ENCODE results near the gene RPL13A.
A peak's percentile ranks its signal among the peaks of the same experiment; 100 is the strongest.

Gene RPL13A

DNA sequence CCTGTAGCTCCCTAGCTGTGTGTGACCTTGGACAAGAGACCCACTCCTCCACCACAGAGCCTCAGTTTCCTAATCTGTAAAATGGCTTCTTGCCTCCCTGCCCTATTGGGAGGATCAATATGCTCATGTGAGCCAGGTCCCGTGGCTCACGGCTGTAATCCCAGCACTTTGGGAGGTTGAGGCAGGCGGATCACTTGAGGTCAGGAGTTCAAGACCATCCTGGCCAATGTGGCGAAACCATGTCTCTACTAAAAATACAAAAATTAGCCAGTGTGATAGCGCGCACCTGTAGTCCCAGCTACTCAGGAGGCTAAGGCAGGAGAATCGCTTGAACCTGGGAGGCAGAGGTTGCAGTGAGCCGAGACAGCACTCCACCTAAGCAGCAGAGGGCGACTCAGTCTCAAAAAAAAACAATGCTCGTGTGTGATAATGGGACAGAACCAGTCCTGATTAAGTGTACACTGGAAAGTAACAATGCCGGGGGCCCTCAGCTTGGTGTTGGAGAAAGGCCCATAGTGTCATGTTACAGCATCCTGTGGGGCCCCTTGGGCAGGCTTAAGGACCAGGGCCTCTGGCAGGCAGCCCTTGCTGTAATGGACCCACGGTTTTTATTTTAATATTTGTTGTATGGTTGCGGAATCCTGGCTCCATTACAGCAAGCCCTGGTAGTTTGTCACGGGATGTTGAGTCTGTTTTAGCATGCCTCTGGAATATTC is 15.6 kb downstream of the RPL13A start:
- H3K9ac ChIP-seq (ENCODE audit: low read length): peak overlapping the region; percentile 79
- H3K36me3 ChIP-seq (ENCODE audit: control insufficient read depth in 1 of 2, insufficient read depth in 2 of 2, low read depth in 1 of 2, low read length in 2 of 2): peaks cover 23 to 25% of the 10 kb centered on the region in 2 experiments
- H2BK5ac ChIP-seq (ENCODE audit: low read depth, low read length, poor library complexity, severe bottlenecking): no peak overlapping the region
- peak overlapping the region in 1 of 2 experiments; percentile 44 for H3K4me3 ChIP-seq (ENCODE audit: insufficient read depth in 1 of 2, low read depth in 1 of 2, low read length in 2 of 2)
- H3K79me1 ChIP-seq (replicated peaks; ENCODE audit: low read length, poor library complexity, severe bottlenecking): peaks cover 7% of the 10 kb centered on the region
- H3K18ac ChIP-seq (ENCODE audit: low read depth in 1 of 2, low read length in 2 of 2): no peak overlapping the region
- no peak overlapping the region for H2BK120ac ChIP-seq (ENCODE audit: low read depth, low read length)
- H3K4ac ChIP-seq (ENCODE audit: low read depth in 1 of 2, low read length in 2 of 2): peak overlapping the region in 1 of 2 experiments; percentile 6
- no peak overlapping the region for H3K27ac ChIP-seq (ENCODE audit: low read length, poor library complexity, severe bottlenecking)
- no peaks in the 10 kb centered on the region for H3K9me3 ChIP-seq (ENCODE audit: control insufficient read depth, low read length)
- no peaks in the 10 kb centered on the region for H3K27me3 ChIP-seq (ENCODE audit: control insufficient read depth in 1 of 2, insufficient read depth in 1 of 2, low read length in 2 of 2)
- 58% methylated on average over 14 of the region's 14 CpGs for WGBS
- H3K4me2 ChIP-seq (ENCODE audit: low read length, poor library complexity, severe bottlenecking): no peak overlapping the region
- no peak overlapping the region for H2AK5ac ChIP-seq (ENCODE audit: low read length, severe bottlenecking)
- peaks cover 20% of the 10 kb centered on the region for H3K4me1 ChIP-seq (ENCODE audit: control insufficient read depth, insufficient read depth, low read depth, low read length)
- H4K8ac ChIP-seq (ENCODE audit: low read length): peak overlapping the region; percentile 66
- peak; percentile 79 for DNase-seq
- no peak overlapping the region for H3K14ac ChIP-seq (ENCODE audit: low read length in 2 of 2)
- H4K91ac ChIP-seq (ENCODE audit: low read length): no peak overlapping the region
- peak overlapping the region; percentile 49 for H2BK15ac ChIP-seq (ENCODE audit: low read depth, poor library complexity, severe bottlenecking)
- no peak overlapping the region for H3K23ac ChIP-seq (ENCODE audit: low read length in 2 of 2)
- H2BK12ac ChIP-seq (ENCODE audit: low read length in 2 of 2): no peak overlapping the region
- H2AFZ ChIP-seq (ENCODE audit: low read depth, low read length): no peak overlapping the region

- peak overlapping the region; percentile 27 for H2BK120ac ChIP-seq (ENCODE audit: low read depth, low read length)
- H2BK12ac ChIP-seq (ENCODE audit: low read length in 2 of 2): no peak overlapping the region
- H4K91ac ChIP-seq (ENCODE audit: low read length): no peak overlapping the region
- peak overlapping the region in 1 of 2 experiments; percentile 44 for H3K4me3 ChIP-seq (ENCODE audit: insufficient read depth in 1 of 2, low read depth in 1 of 2, low read length in 2 of 2)
- H2AFZ ChIP-seq (ENCODE audit: low read depth, low read length): no peak overlapping the region
- no peak overlapping the region for H3K27ac ChIP-seq (ENCODE audit: low read length, poor library complexity, severe bottlenecking)
- H2BK15ac ChIP-seq (ENCODE audit: low read depth, poor library complexity, severe bottlenecking): no peak overlapping the region
- H3K4ac ChIP-seq (ENCODE audit: low read depth in 1 of 2, low read length in 2 of 2): no peak overlapping the region
- H3K9me3 ChIP-seq (ENCODE audit: control insufficient read depth, low read length): no peaks in the 10 kb centered on the region
- H3K9ac ChIP-seq (ENCODE audit: low read length): peak overlapping the region; percentile 79
- no peak overlapping the region for H3K14ac ChIP-seq (ENCODE audit: low read length in 2 of 2)
- no peak overlapping the region for H3K23ac ChIP-seq (ENCODE audit: low read length in 2 of 2)
- H3K4me1 ChIP-seq (ENCODE audit: control insufficient read depth, insufficient read depth, low read depth, low read length): peaks cover 18% of the 10 kb centered on the region
- no peak overlapping the region for H4K8ac ChIP-seq (ENCODE audit: low read length)
- H2BK5ac ChIP-seq (ENCODE audit: low read depth, low read length, poor library complexity, severe bottlenecking): no peak overlapping the region
- no peak overlapping the region for H2AK5ac ChIP-seq (ENCODE audit: low read length, severe bottlenecking)
- 81% methylated on average over 9 of the region's 9 CpGs for WGBS
- DNase-seq: no peak
- H3K27me3 ChIP-seq (ENCODE audit: control insufficient read depth in 1 of 2, insufficient read depth in 1 of 2, low read length in 2 of 2): no peaks in the 10 kb centered on the region
- H3K4me2 ChIP-seq (ENCODE audit: low read length, poor library complexity, severe bottlenecking): no peak overlapping the region
- no peak overlapping the region for H3K18ac ChIP-seq (ENCODE audit: low read depth in 1 of 2, low read length in 2 of 2)
- H3K79me1 ChIP-seq (replicated peaks; ENCODE audit: low read length, poor library complexity, severe bottlenecking): peaks cover 7% of the 10 kb centered on the region
- peaks cover 18 to 21% of the 10 kb centered on the region in 2 experiments for H3K36me3 ChIP-seq (ENCODE audit: control insufficient read depth in 1 of 2, insufficient read depth in 2 of 2, low read depth in 1 of 2, low read length in 2 of 2)
These were observed 16.2 kb downstream of the RPL13A start for GRCh38 chr19:49503582-49503962.

DNA sequence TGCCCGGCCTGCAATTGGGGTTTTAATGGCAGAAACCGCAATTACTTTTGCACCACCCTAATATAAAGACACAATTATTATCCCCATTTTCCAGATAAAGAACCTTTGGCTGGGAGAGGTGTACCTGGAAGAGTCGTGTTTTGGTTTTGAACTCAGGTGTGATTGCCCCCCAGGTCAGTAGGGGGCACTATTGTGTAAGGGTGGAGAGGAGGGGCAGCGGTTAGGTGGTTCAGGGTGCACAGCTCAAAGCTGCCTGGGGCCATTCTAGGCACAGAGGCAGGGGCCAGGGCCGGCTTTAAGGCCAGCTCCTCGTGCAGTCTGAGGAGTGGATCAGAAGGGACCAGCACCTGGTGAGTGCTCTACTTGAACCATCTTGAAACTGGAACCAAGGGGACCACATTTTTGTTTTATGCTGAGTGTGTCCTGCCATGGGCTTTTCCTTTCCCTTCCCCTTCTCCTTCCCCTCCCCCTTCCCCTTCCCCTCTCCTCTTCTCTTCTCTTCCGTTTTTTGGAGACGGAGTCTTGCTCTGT is 19.2 kb downstream of the RPL13A start:
- H3K79me1 ChIP-seq (replicated peaks; ENCODE audit: low read length, poor library complexity, severe bottlenecking): no peaks in the 10 kb centered on the region
- peak; percentile 51 for DNase-seq
- no peaks in the 10 kb centered on the region for H3K27me3 ChIP-seq (ENCODE audit: control insufficient read depth in 1 of 2, insufficient read depth in 1 of 2, low read length in 2 of 2)
- H3K14ac ChIP-seq (ENCODE audit: low read length in 2 of 2): no peak overlapping the region
- H4K91ac ChIP-seq (ENCODE audit: low read length): no peak overlapping the region
- H3K9me3 ChIP-seq (ENCODE audit: control insufficient read depth, low read length): no peaks in the 10 kb centered on the region
- peak overlapping the region in 1 of 2 experiments; percentile 31 for H2BK12ac ChIP-seq (ENCODE audit: low read length in 2 of 2)
- H2BK5ac ChIP-seq (ENCODE audit: low read depth, low read length, poor library complexity, severe bottlenecking): no peak overlapping the region
- H4K8ac ChIP-seq (ENCODE audit: low read length): no peak overlapping the region
- H2BK15ac ChIP-seq (ENCODE audit: low read depth, poor library complexity, severe bottlenecking): no peak overlapping the region
- H3K9ac ChIP-seq (ENCODE audit: low read length): no peak overlapping the region
- peaks cover 3% of the 10 kb centered on the region for H3K4me1 ChIP-seq (ENCODE audit: control insufficient read depth, insufficient read depth, low read depth, low read length)
- H3K23ac ChIP-seq (ENCODE audit: low read length in 2 of 2): no peak overlapping the region
- no peak overlapping the region for H2BK120ac ChIP-seq (ENCODE audit: low read depth, low read length)
- no peak overlapping the region for H3K4ac ChIP-seq (ENCODE audit: low read depth in 1 of 2, low read length in 2 of 2)
- no peak overlapping the region for H3K27ac ChIP-seq (ENCODE audit: low read length, poor library complexity, severe bottlenecking)
- 40% methylated on average over 6 of the region's 8 CpGs for WGBS
- H2AFZ ChIP-seq (ENCODE audit: low read depth, low read length): no peak overlapping the region
- peak overlapping the region in 1 of 2 experiments; percentile 8 for H3K18ac ChIP-seq (ENCODE audit: low read depth in 1 of 2, low read length in 2 of 2)
- H3K4me2 ChIP-seq (ENCODE audit: low read length, poor library complexity, severe bottlenecking): no peak overlapping the region
- H3K4me3 ChIP-seq (ENCODE audit: insufficient read depth in 1 of 2, low read depth in 1 of 2, low read length in 2 of 2): no peak overlapping the region
- H2AK5ac ChIP-seq (ENCODE audit: low read length, severe bottlenecking): no peak overlapping the region
- H3K36me3 ChIP-seq (ENCODE audit: control insufficient read depth in 1 of 2, insufficient read depth in 2 of 2, low read depth in 1 of 2, low read length in 2 of 2): no peaks in the 10 kb centered on the region

DNA sequence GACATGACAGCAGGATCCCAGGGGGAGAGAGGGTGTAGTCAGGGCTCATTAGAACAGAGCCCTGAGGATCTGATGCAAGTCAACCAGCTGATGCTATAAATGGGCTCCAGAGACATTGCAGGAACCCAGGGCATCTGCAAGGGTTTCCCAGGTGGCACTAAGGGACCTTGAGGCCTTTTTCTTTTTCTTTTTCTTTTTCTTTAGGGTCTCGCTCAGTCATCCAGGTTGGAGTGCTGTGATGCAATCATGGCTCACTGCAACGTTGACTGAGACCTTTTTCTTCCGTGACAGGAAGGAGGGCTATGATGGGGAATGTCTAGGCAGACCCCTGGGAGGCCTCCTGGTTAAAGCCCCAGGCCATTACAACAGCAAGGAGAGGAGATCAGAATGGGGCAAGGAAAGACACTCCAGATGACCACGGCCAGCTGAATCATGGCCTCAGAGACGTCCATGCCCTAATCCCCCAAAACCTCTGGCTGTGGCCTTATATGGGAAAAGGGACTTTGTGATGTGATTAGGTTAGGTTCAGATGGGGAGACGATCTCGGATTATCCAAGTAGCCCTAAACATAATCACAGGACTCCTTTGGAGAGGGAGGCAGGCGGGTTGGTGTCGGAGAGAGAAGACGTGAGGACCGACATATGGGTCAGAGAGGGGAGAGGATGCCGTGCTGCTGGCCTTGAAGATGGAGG is 20.5 kb downstream of the RPL13A start:
- no peaks in the 10 kb centered on the region for H3K27me3 ChIP-seq (ENCODE audit: control insufficient read depth in 1 of 2, insufficient read depth in 1 of 2, low read length in 2 of 2)
- no peaks in the 10 kb centered on the region for H3K9me3 ChIP-seq (ENCODE audit: control insufficient read depth, low read length)
- H2AFZ ChIP-seq (ENCODE audit: low read depth, low read length): no peak overlapping the region
- no peak overlapping the region for H3K18ac ChIP-seq (ENCODE audit: low read depth in 1 of 2, low read length in 2 of 2)
- no peak overlapping the region for H2AK5ac ChIP-seq (ENCODE audit: low read length, severe bottlenecking)
- no peak overlapping the region for H3K4ac ChIP-seq (ENCODE audit: low read depth in 1 of 2, low read length in 2 of 2)
- H2BK120ac ChIP-seq (ENCODE audit: low read depth, low read length): no peak overlapping the region
- H3K79me1 ChIP-seq (replicated peaks; ENCODE audit: low read length, poor library complexity, severe bottlenecking): no peaks in the 10 kb centered on the region
- no peak overlapping the region for H3K4me2 ChIP-seq (ENCODE audit: low read length, poor library complexity, severe bottlenecking)
- H3K4me3 ChIP-seq (ENCODE audit: insufficient read depth in 1 of 2, low read depth in 1 of 2, low read length in 2 of 2): no peak overlapping the region
- H3K23ac ChIP-seq (ENCODE audit: low read length in 2 of 2): no peak overlapping the region
- peaks cover 14% of the 10 kb centered on the region for H3K4me1 ChIP-seq (ENCODE audit: control insufficient read depth, insufficient read depth, low read depth, low read length)
- H3K14ac ChIP-seq (ENCODE audit: low read length in 2 of 2): no peak overlapping the region
- H3K27ac ChIP-seq (ENCODE audit: low read length, poor library complexity, severe bottlenecking): no peak overlapping the region
- H3K9ac ChIP-seq (ENCODE audit: low read length): no peak overlapping the region
- no peak overlapping the region for H4K8ac ChIP-seq (ENCODE audit: low read length)
- no peak overlapping the region for H2BK15ac ChIP-seq (ENCODE audit: low read depth, poor library complexity, severe bottlenecking)
- WGBS: 83% methylated on average over 10 of the region's 12 CpGs
- no peak overlapping the region for H2BK12ac ChIP-seq (ENCODE audit: low read length in 2 of 2)
- no peak for DNase-seq
- no peak overlapping the region for H4K91ac ChIP-seq (ENCODE audit: low read length)
- H2BK5ac ChIP-seq (ENCODE audit: low read depth, low read length, poor library complexity, severe bottlenecking): no peak overlapping the region
- H3K36me3 ChIP-seq (ENCODE audit: control insufficient read depth in 1 of 2, insufficient read depth in 2 of 2, low read depth in 1 of 2, low read length in 2 of 2): no peaks in the 10 kb centered on the region
